Tongue (tissue), 2 donors: ENCODE measurements around the gene RCC1. TPM values are rescaled to one million over a fixed set of nuclear protein-coding genes. Genes with fewer than 3 reads are reported as not detected.
A peak's percentile ranks its signal among the peaks of the same experiment; 100 is the strongest.
"Not testable (repeated sequence)": the region's sequence is repeated elsewhere in the genome, so short reads cannot be mapped to it uniquely, and the experiment has no call there.

Experiments used
- DNase-seq: peaks from one replicate; pipeline ENCODE4 v3.0.0-alpha.2; 2015
- total RNA-seq: library from RNA; depleted of rRNA; stranded (reverse); fragments of >200 nt; gene quantifications from one replicate; pipeline ENCODE4 v1.2.3, GENCODE V29; 2014

RCC1 gene
- total RNA-seq, 1 donor from 2014 or later = 18.8 TPM

DNA sequence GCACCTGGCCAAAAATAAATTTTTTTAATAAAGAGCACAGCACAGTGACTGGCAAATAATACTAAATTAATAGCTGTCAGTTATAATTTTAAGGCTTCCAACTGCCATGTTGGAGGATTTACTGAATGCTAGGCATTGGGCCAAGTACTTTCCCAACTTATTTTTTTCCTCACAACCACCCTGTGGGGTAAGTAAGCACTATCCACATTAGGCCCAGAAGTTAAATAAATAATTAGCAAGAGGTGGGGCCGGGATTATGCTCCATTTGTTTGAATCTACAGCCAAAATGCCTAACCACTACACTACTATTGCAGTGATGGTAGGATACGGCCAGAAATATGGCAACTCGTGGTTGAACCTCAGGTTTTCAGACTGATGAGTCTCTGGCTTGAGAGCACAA is 42.5 kb downstream of the RCC1 start:
- no peak for DNase-seq

DNA sequence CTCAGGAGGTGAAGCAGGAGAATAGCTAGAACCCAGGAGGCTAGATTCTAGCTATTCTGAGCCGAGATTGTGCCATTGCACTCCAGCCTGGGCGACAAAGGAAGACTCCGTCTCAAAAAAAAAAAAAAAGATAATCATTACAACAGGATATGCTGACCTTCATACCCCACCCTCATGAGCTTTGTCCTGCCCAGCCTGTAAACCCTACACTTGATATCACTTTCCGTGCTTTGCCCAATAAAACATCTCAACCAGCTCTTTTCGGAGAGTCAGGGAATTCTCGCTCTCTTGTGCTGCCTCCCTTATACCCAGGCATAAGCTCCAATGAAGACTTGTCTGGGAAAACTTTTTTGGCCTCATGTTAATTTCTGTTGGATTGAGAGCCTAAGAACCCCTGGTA is 45.5 kb downstream of the RCC1 start:
- DNase-seq = no peak

DNA sequence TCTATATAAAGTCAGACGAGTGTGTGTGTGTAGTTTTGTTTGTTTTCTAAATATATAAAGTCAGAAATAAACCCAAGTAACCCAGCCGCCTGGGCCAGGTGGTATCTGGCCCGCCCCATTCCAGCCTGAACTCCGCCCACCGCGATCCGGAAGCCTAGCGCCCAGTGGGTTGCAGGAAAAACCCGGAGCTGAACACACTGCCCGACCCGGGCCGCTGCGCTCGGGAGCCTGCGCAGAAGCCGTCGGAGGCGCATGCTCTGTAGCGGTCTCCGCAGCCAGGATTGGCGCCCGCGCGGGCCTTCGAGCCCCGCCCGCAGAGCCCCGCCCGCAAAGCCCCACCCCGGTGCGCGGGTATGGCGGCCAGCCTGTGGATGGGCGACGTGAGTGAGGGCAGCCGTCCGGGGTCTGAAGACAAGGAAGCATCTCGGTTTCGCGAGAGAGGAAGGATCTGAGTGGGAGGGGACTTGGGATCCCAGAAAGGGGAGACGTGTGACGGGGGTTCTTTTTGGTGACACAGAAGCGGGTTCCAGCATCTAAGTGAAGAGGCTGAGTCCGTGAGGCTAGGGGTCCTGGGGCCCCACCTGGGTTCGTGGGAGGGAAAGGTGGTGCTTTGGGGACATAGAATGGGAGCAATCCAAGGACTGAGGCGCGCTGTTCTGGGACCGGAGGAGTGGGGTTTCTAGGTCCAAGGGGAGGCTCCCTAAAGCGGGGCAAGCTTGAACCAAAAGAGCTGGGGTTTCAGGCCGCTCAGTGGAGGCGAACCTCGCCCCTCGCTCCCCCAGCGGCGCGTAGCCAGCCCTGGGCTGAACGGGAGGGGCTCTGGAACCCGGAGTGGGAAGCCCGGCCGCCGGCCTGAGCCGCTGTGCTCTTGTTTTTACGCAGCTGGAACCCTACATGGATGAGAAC is 47.2 kb downstream of the RCC1 start, which contains the start of gene TRNAU1AP:
Gene TRNAU1AP (plus strand): TSS at position 328 of the 906 bp plus-strand sequence. CDS start 26 bp downstream, at position 354.
- peak; percentile 99 for DNase-seq

DNA sequence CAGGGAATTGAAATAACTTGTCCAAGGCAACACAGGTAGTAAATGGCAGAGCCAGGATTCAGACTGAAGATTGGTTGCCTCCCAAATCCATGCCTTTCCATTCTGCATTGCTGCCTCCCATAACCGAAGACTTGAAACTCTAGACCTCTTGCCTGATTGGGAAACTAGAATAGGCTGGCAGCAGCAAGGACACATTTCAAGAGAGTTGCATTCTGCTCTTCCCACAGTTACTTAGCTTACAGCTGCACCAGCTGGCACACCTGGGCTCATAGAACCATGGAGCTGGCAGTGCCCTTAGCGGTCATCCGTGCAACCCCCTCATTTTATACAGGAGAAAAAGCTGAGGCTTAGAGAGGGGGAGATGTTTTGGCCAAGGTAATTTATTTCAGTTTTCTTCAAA is 55.0 kb downstream of the RCC1 start:
- no peak for DNase-seq

DNA sequence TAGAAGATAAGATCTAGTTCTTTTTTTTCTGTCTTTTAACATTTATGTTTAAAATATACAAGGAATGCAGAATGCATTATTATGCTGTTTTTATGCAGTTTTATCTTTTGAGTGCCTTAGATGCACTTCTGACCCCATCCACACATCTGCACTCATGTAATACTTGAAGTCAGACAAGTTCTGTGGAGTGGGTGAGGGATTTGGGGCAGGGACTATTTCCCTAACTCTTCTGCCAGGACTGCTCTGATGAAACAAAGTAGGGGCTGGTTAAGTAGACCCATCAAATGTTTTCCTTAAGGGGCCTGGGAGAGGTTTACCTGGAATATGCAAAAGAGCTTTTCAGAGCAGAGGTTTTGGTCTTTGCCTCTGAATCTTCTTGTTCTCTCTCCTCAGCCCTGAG is 58.5 kb downstream of the RCC1 start:
- no peak for DNase-seq

DNA sequence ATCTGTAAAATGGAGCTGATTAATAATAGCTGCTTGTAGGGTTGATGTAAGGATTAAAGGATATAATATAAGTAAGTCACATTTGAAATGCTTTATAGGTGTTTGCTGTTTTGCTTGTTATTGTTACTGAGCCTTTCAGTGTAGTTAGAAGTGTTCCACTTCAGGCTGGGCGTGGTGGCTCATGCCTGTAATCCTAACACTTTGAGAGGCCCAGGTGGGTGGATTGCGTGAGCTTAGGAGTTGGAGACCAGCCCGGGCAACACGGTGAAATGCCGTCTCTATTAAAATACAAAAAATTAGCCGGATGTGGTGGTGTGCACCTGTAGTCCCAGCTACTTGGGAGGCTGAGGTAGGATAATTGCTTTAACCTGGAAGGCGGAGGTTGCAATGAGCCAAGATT is 59.2 kb downstream of the RCC1 start:
- no peak for DNase-seq

DNA sequence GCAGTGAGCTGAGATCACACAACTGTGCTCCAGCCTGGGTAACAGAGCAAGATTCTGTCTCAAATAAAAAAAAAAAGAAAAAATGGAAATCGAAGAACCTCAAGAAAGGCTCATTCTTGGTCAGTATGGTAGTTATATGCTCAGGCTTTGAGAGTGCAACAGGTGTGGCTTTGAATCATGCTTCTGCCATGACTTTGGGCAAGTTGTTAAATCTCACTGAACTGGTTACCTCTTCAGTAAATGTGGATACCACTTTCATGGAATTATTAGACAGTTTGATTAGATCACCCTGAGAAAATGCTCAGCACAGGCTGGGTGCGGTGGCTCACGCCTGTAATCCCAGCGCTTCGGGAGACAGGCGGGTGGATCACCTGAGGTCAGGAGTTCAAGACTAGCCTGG is 59.9 kb downstream of the RCC1 start:
- no peak for DNase-seq

DNA sequence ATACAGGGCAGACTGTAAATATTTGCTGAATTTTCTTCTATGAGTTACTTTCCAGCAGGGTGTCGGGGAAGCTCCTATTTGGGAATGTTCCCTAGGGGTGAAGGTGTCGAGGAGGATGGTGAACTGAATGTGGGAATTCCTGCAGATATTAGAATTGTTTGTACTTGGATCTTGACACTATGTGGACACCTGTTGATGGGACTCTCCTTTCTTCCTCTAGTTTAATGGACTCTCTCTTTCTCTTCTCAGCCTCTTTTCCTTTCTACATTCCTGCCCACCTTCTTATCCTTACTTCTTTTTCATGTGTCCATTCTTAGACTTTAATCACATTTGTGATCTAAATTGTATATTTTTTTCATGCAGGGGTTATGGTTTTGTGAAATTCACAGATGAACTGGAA is 61.1 kb downstream of the RCC1 start:
- DNase-seq = no peak

DNA sequence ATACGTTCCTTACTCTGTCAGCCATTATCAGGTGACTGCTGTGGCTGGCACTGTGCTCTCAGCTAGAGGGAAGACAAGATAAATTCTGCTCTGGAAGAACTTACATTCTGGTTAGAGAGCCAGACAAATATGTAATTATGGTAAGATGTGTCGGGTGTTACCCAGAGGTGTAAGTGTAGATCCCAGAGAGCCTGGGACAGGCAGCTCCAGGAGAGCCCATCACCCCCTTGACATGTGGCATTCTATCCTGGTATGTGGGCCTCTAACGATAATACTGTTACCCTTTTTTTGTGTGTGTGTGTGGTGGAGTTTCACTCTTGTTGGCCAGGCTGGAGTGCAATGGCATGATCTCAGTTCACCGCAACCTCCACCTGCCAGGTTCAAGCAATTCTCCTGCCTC is 66.1 kb downstream of the RCC1 start:
- DNase-seq = no peak

DNA sequence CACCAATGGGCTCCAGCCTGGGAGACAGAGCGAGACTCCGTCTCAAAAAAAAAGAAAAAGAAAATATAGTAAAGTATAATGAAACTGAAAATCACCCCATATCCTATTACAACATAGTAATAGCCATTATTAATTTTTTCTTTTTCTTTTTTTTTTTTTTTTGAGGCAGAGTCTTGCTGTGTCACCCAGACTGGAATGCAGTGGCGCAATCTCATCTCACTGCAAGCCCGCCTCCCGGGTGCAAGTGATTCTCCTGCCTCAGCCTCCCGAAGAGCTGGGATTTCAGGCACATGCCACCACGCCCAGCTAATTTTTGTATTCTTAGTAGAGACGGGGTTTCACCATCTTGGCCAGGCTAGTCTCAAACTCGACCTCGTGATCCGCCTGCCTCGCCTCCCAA is 67.0 kb downstream of the RCC1 start:
- not testable (repeated sequence) for DNase-seq

DNA sequence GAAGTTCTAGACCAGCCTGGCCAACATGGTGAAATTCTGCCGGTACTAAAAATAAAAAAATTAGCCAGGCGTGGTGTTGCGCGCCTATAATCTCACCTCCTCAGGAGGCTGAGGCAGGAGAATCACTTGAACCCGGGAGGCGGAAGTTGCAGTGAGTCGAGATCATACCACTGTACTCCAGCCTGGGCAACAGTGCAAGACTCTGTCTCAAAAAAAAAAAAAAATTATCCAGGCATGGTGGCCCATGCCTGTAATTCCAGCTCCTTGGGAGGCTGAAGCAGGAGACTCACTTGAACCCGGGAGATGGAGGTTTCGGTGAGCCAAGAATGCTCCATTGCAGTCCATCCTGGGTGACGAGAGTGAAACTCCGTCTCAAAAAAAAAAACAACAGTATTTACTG is 67.7 kb downstream of the RCC1 start:
- DNase-seq = no peak

DNA sequence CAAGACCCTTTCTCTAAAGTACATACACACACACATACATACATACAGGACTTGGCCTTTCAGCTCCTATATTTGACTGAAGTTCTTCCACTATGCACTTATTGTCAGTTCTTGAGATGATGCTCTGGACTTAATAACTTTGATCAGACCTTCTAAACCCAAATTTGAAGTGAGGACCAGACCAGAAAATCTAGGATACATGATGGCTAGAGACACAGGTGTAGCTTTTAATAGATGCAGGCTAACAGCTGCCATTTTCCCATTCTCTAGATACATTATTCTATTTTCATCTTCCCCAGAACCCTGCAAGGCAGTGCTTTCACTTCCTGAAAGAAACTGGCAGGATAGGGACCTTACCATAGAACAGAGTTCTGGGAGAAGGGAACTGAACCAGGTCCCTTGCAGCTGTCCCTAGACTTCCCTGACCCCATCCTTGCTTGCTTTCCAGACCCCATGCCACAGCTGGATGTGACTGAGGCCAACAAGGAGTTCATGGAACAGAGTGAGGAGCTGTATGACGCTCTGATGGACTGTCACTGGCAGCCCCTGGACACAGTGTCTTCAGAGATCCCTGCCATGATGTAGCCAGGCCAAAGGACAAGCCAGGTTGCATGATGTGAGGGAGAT is 71.3 kb downstream of the RCC1 start:
- no peak for DNase-seq

DNA sequence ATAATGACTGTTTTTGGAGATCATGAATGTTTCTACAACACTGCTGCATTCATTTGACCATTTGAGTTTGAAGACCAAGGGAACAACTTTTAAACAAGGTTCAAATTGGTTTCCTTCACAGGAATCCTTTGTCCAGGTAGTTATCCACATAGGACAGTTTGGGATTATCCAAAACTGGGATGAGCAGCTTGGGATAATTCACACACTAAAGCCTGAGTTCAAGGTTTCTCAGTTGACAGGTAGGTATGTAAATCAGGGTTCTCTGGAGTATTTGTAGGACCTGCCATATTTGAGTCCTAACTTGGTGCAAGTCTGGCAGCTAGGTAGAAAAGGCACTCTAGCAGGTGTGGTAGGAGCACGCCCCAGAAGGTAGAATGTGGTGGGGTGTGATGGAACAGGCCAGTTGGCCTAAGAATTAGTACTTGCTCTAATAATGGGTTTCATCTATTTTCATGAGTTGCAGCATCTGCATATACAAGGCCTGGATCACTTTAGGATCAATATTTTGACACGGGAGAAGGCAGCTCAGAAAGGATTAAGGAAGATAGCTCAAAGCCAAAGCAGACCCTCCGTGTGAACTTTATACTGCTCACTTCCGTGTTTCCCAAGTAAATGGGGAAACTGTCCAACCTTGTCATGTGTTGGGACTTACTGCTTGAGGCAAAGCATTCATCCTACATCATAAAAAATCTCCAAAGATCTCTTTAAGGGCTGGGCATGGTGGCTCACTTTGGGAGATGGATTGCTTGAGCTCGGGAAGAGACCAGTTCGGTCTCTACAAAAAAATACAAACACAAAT is 72.1 kb downstream of the RCC1 start:
- DNase-seq = no peak

DNA sequence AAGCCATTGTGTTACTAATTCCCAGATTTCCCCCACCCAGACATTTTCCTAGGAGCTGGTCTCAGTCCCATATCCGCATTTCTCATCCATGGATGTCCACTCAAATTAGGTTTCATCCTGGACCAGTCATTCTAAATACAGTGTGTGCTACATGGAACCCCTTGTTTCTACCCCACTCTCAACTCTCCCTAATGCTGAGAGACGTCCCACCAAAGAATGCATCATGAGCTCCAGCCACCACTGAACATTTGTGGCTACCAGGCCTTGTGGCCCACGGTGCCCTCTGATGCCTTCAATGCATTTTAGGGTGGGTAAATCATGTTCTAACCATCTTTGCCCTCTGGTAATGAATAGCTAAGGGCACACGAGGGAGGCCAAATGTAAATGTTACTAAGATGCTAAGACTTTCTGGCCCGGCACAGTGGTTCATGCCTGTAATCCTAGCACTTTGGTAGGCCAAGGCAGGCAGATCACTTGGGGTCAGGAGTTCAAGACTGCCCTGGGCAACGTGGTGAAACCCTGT is 72.9 kb downstream of the RCC1 start:
- DNase-seq = no peak

DNA sequence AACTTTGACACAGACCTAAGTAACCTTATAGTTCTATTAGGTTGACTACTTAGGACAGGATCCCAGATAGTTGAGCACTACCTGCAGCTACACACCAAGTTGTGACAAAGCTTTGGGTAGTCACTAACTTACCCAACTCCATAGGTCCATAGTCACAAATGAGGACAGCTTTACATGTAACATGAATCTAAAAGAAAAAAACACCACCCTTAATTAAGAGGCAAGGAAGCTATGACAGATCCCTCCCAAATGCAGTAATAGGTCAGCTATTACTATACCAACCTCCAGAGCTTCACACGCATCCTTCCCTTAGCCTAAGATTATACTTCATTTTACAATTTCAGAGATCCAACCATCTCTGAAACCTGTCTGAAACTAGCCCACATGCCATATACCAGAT is 73.6 kb downstream of the RCC1 start:
- no peak for DNase-seq

DNA sequence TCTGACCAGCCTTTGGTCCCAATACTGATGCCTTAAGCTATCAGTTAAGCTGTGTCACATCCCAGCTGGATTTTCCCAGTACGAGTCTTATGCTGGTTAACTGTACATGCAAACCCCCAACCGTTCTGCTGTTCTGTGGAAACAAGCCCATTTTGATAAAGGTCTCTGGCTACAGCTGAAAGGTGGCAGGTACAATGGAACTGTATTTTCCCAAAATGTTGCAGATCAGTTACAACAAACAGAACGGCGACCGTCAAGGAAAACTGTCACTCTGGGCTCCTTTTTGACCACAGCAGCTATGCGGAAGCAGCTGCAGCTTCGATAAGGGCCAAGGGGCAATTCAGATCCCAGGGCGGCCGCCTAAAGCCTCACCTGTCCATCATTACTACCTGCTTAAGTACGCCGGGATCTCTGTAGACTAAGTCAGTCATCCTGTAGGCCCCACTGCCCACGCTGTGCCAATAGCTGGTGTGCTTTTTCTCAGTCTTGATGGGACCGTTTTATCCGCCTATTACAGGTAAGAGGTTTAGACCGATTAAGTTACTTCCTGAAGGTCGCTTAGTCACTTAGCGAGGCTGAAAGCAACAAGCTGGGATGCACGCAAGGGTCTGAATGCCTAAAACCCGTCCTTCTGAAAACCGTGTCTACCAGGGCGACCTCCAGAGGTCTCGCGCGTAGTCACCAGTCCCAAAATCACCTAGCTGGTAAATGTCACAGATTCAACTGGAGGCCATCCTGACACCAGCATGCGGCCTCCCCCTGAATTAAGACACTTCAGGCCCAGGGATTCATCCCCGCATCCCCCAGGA is 75.1 kb downstream of the RCC1 start:
- DNase-seq = no peak

DNA sequence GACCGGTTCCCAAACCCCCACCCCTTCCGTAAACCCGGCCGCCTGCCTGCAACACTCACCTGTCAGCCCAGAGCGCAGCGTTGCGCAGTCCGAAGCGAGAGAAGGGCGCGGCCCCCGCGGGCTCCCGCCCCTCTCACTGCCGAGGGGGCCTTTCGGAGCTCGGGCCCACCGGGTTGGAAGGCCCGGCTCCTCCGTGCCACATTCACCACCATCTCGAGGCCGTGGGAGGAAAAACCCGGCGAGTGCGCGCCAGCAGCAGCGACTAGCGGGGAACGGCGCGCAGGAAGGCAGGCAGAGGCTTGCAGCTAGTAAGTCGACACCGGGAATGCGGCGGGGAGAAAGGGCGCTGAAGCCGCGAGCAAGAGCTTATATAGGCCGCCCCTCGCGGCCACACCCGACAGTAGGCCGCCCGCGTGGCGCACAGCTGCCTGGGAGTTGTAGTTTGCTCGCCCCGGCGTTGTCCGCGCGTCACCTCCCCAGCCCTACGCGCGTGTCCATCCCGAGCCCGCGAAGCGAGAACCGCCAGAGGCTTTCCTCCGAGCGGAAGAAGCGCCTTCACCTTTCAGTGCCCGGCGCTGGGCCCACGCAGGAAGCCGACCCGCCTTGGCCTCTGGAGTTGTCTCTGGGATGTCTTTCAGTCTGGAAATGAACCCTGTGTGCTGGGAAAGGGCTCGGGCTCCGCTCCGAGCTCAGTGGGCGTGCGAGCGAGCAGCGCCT is 75.8 kb downstream of the RCC1 start:
- DNase-seq = peak; percentile 98

DNA sequence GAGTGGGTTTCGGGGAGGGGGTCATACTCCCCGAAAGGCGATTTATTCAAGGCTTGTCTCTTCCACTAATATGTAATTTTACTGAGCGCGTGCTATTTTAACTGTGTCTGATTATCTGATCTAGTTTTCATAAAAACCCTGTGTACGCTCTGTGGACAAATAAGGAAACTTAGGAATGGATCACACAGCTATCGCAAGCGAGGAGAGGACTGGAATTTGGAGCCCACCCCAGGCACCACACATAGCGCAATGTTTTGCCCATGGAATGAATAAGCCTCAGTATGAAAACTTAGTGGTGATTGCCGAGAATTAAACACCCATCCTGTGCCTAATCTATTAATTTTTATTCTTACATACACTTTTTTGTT is 76.4 kb downstream of the RCC1 start:
- no peak for DNase-seq

DNA sequence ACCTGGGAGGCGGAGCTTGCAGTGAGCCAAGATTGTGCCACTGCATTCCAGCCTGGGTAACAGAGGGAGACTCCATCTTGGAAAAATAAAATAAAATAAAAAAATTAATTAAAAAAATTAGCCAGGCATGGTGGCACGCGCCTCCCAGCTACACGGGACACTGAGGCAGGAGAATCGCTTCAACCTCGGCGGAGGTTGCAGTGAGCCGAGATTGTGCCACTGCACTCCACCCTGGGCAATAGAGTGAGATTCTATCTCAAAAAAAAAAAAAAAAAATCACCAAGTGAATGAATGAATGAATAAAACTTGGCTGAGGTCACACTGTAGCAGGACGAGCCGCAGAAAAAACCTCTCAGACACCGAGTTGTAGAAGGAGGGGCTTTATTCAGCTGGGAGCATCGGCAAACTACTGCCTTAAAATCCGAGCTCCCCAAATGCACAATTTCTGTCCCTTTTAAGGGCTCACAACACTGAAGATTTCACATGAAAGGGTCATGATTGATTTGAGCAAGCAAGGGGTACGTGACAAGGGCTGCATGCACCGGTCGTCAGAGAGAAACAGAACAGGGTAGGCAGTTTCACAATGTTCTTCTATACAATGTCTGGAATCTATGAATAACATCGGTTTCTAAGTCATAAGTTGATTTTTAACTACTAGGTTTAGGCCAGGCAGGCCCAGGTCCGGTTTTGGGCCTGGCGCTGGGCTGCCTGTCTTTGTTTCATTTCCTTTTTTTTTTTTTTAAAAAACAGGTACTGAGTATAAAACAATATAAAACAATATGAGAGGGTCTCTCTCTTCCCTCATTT is 80.9 kb downstream of the RCC1 start:
- DNase-seq = not testable (repeated sequence)
